Brain microvascular endothelial cell (primary cell): ENCODE data around the gene OR1I1.

Experiments used
- DNase-seq: peaks from one replicate; pipeline ENCODE4 v3.0.0-alpha.2; 2020
- H3K27ac ChIP-seq: fragments of 250-450 bp; sonication (Bioruptor Pico); 2 replicates; pipeline ENCODE4 v1.5.1; 2020; ENCODE audit warnings: mild to moderate bottlenecking, moderate library complexity
- H3K27me3 ChIP-seq: fragments of 250-450 bp; sonication (Bioruptor Pico); replicated peaks from 2 replicates; pipeline ENCODE4 v1.5.1; 2020; ENCODE audit warnings: mild to moderate bottlenecking
- H3K36me3 ChIP-seq: fragments of 250-450 bp; sonication (Bioruptor Pico); replicated peaks from 2 replicates; pipeline ENCODE4 v1.5.1; 2020; ENCODE audit warnings: mild to moderate bottlenecking
- H3K4me3 ChIP-seq: 2 replicates; pipeline ENCODE4 v1.5.1; 2011; ENCODE audit warnings: low read depth, mild to moderate bottlenecking, control low read depth, low read length, moderate library complexity
- in situ Hi-C: cut with HindIII; loops from 2 replicates; pipeline ENCODE4 v1.10.0; 2017; ENCODE audit warnings: low sequenced_read_pairs, low pct_ligation_motif_present
- TF ChIP-seq, protein P1 (sequence below): IDR thresholded peaks from 2 replicates; pipeline ENCODE4 v1.5.1; 2011; ENCODE audit warnings: low read depth, mild to moderate bottlenecking, moderate library complexity, low read length, control low read depth, inconsistent platforms; ENCODE audit errors: missing control alignments

Gene OR1I1, protein sequence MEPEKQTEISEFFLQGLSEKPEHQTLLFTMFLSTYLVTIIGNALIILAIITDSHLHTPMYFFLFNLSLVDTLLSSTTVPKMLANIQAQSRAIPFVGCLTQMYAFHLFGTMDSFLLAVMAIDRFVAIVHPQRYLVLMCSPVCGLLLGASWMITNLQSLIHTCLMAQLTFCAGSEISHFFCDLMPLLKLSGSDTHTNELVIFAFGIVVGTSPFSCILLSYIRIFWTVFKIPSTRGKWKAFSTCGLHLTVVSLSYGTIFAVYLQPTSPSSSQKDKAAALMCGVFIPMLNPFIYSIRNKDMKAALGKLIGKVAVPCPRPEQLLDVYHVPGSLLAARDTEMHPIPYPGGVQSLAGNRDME

DNA sequence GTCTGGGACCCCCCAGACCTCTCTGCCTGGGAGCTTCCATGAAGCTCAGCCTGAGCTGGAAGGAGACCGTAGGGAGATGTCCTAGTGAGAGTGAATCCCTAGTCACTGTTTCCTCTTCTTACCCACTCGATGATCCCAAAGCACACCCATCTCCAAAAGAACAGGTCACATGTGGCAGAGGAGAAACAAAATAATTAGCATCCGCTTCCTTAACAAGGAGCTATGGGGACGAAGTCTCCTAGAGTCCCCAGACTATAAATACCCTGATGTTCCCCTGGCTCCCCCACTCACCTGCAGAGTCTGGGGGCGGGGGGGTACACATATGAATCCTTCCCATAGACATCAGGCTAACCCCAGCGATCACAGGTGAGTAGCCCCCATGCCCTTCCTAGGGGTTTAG lies at the start of gene OR1I1:
TSS of gene OR1I1 (plus strand) at position 301 of the 400 bp plus-strand sequence. CDS start 4,855 bp downstream, outside the sequence.
- in situ Hi-C loops, result no loop called here
- DNase-seq, result no peak
- Histone ChIP-seq H3K36me3 (no peaks in the 10 kb centered on the region), H3K27ac (no peak within 1 kb of the TSS), H3K4me3 (no peak within 1 kb of the TSS), H3K27me3 (no peaks in the 10 kb centered on the region)
- TF ChIP-seq, protein P1, sequence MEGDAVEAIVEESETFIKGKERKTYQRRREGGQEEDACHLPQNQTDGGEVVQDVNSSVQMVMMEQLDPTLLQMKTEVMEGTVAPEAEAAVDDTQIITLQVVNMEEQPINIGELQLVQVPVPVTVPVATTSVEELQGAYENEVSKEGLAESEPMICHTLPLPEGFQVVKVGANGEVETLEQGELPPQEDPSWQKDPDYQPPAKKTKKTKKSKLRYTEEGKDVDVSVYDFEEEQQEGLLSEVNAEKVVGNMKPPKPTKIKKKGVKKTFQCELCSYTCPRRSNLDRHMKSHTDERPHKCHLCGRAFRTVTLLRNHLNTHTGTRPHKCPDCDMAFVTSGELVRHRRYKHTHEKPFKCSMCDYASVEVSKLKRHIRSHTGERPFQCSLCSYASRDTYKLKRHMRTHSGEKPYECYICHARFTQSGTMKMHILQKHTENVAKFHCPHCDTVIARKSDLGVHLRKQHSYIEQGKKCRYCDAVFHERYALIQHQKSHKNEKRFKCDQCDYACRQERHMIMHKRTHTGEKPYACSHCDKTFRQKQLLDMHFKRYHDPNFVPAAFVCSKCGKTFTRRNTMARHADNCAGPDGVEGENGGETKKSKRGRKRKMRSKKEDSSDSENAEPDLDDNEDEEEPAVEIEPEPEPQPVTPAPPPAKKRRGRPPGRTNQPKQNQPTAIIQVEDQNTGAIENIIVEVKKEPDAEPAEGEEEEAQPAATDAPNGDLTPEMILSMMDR, result no peak

DNA sequence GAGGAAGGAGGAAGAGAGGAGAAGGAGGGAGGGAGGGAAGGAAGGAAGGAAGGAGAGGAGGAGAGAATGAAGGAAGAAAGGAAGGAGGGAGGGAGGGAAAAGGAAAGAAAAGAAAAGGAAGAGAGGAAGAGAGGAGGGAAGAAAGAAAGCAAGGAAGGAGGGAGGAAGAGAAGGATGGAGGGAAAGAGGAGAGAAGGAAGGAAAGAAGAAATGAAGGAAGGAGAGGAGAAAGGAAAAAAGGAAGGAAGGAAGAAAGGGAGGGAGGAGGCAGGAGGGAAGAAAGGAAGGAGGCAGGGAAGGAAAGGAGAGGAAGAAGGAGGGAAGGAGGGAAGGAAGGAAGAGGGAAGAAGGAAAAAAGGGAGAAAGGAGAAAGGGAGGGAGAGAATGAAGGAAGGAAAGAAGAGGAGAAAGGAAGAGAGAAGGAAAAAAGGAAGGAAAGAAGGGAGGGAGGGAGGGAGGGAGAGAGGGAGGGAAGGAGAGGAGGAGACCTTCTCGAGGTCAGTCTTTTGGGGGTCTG lies 46.2 kb upstream of the OR1I1 start:
- no peak for DNase-seq
- H3K4me3 ChIP-seq, result no peak overlapping the region
- no peaks in the 10 kb centered on the region for H3K36me3 ChIP-seq
- in situ Hi-C loops, result no loop called here
- TF ChIP-seq, protein P1, result no peak
- no peaks in the 10 kb centered on the region for H3K27me3 ChIP-seq
- no peak overlapping the region for H3K27ac ChIP-seq

DNA sequence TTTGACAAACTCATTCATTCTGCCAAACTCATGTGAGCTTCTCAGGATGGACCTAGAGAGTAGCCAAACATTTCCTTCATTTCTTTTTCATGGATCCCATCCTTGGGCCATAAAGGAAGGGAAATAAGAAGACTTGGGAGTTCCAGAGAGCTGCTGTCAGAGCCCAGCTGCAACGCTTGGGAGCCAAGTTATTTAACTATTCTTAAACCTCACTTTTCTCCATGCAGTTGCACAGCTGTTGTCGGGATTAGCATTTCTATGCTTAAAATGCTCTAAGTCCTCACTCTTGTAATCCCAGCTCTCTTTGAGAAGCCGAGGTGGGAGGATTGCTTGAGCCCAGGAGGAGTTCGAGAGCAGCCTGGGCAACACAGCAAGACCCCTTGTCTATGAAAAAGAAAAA lies 44.4 kb upstream of the OR1I1 start:
- TF ChIP-seq, protein P1, result no peak
- Histone ChIP-seq H3K4me3 (no peak overlapping the region), H3K27ac (no peak overlapping the region), H3K27me3 (no peaks in the 10 kb centered on the region), H3K36me3 (no peaks in the 10 kb centered on the region)
- in situ Hi-C loops, result no loop called here
- no peak for DNase-seq

DNA sequence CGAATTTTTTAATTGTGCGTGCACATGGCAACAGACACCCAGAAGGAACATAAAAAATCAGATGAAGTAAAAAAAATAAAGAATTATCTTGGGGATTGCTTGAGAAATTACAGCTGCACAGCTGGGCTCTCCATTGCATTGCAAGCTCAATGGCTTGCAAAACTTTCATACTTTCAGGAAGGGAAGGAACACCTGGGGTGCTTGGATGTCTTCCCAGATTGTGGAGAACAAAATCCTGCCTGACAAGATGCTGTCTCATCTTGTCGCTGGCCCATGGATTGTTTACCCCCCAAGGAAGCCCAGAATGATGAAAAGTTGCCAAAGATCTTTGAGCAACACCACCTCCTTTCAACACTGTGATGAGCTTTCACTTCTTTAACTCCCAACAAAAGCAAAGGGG lies 43.7 kb upstream of the OR1I1 start:
- Histone ChIP-seq H3K36me3 (no peaks in the 10 kb centered on the region), H3K27me3 (no peaks in the 10 kb centered on the region), H3K4me3 (no peak overlapping the region), H3K27ac (no peak overlapping the region)
- TF ChIP-seq, protein P1, result no peak
- in situ Hi-C loops, result no loop called here
- no peak for DNase-seq

DNA sequence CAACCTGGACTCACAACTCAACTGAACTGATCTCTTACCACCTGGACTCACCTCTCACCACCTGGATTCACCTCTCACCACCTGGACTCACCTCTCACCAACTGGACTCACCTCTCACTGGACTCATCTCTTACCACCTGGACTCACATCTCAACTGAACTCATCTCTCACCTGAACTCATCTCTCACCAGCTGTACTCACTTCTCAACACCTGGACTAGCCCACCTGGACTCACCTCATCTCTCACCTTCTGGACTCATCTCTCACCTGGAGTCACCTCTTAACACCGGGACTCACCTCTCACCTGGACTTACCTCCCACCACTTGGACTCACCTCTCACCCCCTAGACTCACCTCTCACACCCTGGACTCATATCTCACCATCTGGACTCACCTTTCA lies 40.0 kb upstream of the OR1I1 start:
- in situ Hi-C loops, result no loop called here
- TF ChIP-seq, protein P1, result no peak
- no peak for DNase-seq
- no peak overlapping the region for H3K27ac ChIP-seq
- H3K27me3 ChIP-seq, result no peaks in the 10 kb centered on the region
- no peak overlapping the region for H3K4me3 ChIP-seq
- H3K36me3 ChIP-seq, result no peaks in the 10 kb centered on the region
